Stimulated activated CD4-positive, alpha-beta T cell treated with anti-CD3 and anti-CD28 coated beads, Interleukin-15, amount 100 ng/mL, for 1 hour (primary cell): Measurements from ENCODE around the gene EDRF1.

Experiments used
- DNase-seq, 2 donors: peaks; one replicate each; pipeline ENCODE4 v3.0.0-alpha.2; 2020; ENCODE audit warnings: low read depth in 1 of 2, low spot score in 1 of 2

The EDRF1 gene

DNA sequence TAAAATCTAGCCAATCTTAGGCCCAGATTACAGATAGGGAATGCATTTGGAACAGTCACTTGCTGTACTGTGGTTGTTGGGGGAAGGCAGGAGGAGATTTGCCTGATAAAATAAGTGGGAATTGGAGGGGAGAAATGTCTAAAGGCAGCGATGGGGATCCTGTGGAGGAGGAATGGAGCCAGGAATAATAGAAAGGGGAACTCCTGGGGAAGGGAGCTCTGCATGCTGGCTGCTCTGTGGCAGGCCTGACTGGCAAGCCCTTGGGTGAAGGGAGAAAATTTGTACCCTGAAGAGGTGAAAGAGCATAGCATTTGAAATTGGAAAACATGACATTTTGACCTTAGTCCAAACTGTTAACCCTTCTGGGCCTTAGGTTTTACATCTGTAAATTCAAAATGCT is 42.5 kb downstream of the EDRF1 start:
- no peak for DNase-seq

DNA sequence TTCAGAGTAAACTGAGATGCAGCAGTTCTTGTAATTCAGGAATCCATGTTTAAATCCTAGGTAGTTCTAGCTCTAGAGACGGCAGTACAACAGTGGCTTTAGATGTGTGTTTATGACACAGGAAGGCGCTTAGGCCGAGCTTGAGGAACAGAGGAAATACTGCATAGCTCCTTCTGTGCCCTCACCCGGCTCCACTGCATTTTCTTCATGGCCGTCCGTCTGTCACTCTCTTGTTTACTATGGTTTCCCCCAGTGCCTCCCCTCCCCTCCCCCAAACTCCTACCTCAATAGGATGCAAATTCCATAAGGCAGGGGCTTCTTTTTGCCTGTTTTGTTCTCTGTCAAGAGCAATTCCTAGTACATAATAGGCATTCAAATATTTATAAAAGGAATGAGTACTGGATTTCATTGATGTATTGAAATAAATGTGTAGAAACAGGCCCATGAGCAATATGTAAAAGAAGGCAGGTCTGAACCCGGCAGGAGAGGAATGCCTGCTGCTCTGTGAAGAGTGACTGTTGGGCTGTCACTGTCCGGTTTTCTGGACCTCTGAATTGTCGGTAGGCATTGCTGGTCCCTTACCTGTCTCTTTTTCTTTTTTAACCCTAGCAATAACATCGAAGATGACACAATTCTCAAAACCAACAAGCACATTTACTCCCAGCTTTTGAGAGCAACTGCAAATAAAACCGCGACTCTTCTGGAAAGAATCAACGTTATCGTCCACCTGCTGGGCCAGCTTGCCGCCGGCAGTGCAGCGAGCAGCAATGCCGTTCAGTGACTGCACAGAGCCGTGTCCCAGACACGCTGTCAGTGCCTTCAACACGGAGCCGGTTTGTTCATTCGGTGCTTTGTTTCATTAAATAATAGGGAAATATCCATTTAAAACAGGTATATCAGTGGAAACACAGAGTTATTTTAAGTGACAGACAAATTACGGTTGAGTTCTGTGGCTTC is 43.5 kb downstream of the EDRF1 start:
- DNase-seq: no peak

DNA sequence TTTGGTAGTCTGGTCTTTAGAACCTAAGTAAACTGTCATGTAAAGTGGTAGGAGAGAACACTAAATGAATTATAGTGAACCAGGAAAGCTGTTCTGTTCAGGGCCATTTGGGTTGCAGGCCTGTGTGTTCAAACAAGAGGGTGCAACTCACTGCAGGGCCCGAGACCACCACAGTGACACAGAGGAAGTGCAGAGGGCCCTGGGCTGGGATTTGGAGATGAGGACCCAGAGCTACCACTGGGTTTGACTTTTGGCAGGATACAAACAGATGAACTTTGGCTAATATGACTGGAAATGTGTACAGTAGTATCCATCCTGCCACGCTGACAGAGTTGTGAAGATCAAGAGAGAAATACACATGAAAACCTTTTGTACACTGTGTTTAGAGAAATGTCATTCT is 46.3 kb downstream of the EDRF1 start:
- DNase-seq: no peak

DNA sequence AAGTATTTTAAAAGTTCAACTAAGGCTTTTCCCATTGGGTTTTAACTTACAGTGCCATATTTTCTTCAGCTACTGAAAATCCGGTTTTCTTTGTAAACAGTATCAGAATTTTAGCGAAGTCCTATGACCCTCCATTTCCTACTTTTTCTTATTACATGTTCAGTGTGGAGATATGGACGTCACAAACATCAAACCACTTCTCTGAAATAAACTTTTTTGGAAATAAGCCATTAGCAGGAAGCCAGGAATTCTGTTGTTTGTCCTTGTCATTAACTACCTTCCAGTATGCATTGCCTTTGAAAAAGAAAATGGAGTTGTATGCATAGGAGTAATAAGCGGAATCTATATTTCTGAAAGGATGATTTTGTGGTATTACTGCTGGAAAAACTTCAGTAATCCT is 47.0 kb downstream of the EDRF1 start:
- no peak for DNase-seq

DNA sequence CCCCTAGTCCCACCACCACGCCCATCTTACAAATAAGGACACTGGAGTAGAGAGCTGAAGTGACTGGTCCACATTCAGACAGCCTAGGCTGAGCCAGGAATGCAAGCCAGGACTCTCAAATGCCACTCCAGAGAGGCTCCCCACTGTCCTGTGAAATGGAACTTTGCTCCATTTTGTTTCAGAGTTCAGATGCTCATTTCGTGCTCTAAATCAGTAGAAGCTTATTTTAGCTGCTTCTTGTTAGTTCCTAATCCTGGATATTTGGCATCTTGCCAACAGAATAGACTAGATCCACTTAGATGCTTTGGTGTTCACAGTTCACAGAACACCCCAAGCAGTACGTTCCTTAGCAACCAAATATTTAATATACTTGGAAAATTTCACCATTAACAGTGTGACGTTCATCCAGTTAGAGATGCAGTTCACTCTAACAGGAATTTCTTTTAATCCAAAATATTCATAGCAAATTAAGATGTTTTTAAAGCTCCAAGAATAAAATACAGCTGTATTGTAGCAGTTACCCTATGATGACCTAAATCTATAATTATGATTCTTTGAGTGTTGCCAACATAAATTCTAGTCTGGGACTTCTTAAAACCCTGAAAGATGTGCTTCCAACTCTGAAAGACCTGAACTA is 48.8 kb downstream of the EDRF1 start:
- DNase-seq: no peak

DNA sequence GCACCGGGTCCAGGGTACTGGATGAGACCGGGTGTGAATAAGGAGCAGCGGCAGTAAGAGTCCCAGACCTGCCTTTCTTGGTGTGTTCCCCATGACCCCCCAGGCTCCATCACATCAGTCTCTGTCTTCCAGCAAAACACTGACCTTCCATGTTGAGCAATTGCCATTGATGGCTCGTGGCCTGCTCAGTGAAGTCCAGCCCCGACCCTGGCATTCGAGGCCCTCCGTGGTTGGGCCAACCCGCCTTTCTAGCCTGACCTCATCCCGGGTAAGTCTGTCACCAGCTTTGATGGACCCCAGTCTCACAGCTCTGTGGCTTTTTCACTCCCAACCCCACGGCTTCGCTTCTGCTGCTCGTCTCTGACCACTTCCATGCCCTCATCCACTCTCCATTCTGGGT is 49.7 kb downstream of the EDRF1 start:
- DNase-seq: no peak

DNA sequence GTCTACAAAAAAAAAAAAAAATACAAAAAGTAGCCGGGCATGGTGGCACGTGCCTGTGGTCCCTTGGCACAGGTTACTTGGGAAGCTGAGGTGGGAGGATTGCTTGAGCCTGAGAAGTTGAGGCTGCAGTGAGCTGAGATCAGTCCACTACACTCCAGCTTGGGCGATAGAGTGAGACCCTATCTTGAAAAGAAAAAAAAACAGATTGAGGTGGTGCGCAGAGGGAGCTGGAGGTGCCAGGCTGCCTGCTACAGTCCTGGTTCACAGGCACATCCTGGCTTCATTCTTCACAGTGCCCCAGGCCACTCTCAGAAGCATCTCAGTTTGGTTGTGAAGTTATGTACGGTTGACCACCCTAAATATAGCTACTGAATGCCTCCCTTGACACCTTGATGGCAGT is 51.3 kb downstream of the EDRF1 start:
- DNase-seq: no peak

DNA sequence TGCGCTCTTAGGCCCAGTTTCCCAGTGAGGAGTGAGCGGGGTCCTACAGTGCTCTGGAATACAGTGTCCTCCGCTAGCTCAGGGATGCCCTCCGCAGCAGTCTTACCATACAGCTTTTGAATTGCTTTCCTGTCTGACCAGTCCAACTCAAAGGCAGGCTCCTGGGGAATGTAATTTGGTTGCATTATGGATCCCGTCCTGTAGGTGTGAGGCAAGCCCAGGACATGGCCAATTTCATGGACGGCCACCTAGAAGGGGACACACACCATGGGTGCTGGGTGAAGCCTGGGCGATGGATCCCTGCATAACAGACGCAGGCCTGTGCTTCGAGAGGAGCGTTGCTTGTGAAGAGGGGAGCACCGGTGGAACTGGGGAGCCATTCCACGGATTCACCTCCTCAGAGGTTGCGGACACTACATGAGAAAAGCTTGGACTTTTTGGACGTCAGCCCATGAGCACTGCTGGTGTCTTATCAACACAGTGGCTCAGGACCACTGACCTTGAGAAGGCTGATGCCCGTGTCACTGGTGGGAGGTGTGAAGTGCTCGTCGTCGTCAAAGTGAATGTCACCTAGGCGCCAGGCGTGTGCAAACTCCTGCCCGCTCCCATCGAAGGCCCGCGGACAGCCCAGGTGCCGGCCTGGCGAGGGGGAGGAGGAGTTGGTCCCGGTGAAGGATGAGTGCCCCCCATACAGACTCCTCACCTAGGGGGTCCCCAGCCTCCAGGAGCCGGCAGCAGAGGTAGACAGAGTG is 52.8 kb downstream of the EDRF1 start:
- DNase-seq: no peak

DNA sequence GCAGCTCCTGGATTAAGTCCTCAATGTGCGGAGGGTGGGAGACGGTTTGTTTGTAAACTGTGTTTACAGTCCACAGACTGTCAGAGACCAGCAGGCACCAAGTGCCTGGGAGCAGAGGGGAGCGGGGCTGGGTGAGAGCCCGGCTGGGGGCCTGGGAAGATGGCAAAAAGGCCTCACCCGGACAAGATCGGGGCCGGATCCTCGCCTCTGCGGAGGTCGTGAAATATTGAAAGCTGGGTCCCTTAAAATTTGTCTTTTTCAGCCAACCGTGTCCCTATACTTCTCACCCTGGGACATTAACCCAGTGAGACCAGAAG is 53.3 kb downstream of the EDRF1 start:
- no peak for DNase-seq

DNA sequence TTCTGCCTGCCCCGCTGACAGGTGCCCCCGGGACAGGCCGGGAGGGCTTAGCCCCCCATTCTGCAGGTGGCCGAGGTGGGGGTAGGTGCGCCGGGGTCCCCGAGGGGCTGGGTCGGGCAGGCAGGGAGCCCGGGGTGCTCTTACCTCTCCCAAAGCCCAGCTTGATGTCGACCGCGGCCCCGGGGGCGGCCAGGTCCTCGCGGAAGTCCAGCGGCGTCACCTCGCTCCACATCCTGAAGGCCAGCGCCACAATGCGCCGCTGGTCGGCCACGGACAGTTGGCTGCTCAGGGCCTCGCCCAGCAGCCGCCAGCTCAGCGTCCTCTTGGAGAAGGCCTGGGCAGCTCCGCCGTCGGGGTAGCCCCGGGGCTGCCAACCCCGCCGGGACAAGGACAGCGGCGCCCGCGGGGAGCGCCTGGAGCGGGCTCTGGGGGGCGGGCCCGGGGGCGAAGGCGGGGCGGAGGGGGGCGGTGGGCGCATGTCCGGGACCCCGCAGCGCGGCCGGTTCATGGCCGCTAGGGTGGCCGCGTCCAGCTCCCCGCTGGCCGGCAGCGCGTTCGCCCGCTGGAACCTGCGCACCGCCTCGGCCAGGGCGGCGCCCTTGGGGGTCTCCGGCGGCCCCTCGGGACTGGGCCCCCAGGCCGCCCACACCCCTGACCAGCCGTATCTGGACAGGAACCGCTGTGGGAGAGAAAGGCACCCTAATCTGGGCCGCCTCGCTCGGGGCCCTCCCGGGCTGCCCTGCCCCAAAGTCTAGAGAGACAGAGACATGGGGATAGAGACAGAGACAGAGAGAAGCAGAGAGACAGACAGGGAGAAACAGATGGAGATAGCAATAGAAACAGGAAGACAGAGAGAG is 54.4 kb downstream of the EDRF1 start:
- no peak for DNase-seq

DNA sequence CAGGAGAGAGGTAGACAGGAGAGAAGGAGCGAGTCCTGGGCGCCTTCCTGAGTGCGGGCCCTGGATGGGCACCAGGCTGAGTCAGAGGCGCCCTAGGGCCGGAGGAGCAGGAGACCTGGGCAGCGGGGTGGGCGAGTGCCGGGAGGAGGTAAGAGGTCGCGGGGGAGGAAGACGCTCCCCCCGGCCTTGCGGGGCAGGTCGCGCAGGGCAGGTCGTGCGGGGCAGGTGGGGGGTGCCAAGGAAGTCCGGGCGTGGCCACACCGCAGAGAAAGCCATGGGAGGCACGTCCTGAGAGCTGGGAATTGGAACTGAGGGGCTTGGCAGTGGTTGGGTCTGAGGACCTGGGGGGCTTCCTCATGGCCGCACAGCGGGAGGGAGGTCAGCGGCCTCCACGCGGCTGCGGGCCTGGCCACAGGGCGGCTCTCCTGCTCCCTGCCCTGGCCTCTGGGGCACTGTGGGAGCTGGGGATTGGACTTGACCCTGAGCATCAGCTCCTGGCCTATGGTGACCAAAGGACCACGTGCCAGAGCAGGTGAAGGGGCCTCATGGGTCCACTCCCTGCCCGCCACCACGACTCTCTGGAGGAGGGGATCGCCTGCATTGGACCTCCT is 55.2 kb downstream of the EDRF1 start:
- no peak for DNase-seq

DNA sequence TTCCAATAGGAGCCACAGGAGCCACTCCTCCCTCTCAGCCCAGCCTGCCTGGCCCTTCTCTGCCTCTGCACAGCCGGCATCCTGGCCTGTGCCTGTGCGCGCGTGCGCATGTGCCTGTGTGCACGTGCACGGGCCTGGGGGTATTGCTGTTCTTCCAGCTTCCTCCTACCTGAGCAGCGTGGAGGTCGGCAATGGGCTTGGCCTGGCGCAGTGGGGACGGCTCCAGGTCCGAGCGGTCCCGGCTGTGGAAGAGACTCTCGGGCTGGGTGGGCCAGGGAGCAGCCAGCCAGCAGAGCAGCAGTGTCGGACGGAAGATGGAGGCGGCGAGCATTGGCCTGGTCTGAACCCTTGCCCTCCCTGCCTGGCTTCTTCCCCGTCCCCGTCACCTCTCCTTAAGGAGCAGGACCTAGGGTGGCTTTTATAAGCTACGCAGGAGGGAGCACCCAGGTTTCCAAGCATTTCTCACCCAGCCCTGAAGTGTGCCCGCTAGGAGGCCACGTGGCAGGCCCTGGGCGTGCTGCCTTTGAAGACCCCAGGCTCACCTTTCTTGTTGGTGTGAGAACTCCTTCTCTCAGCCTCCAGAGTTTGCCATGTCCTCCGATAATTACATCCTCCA is 56.1 kb downstream of the EDRF1 start, which contains the start of gene MMP21:
TSS of gene MMP21 (minus strand) at position 331 of the 616 bp plus-strand sequence. CDS start at position 331, 0 bp downstream.
- DNase-seq: no peak

DNA sequence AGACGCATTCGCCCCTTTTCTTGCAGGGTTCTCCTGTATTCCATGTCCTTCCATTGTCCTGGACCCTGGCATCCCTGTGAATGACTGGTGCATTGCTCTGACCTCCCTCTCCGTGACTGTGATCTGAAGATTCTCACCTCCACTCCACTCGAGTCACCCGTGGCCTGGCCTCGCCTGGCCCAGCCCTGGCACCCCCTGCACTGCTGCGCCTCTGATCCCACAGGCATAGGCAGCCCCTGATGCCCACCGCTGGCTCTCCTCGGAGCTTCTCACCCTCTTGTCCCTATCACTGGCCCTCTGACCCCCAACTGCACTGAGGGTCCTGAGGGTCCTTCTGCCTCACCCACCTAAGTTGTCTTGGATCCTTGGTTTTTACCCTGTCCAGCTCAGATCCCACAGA is 58.3 kb downstream of the EDRF1 start:
- no peak for DNase-seq

DNA sequence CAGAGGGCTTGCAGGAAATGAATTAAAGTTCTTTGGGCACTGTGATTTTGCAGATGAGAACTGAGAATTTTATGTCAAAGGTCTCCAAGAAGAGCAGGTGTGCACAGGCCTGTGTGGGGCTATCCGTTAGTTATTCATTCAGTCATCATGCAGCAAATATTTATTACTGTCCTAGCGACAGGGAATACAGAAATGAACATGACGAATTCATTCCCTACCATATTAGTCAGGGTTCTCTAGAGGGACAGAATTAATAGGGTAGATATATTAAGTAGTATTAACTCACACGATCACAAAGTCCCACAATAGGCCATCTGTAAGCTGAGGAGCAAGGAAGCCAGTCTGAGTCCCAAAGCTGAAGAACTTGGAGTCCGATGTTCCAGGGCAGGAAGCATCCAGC is 59.0 kb downstream of the EDRF1 start:
- no peak for DNase-seq

DNA sequence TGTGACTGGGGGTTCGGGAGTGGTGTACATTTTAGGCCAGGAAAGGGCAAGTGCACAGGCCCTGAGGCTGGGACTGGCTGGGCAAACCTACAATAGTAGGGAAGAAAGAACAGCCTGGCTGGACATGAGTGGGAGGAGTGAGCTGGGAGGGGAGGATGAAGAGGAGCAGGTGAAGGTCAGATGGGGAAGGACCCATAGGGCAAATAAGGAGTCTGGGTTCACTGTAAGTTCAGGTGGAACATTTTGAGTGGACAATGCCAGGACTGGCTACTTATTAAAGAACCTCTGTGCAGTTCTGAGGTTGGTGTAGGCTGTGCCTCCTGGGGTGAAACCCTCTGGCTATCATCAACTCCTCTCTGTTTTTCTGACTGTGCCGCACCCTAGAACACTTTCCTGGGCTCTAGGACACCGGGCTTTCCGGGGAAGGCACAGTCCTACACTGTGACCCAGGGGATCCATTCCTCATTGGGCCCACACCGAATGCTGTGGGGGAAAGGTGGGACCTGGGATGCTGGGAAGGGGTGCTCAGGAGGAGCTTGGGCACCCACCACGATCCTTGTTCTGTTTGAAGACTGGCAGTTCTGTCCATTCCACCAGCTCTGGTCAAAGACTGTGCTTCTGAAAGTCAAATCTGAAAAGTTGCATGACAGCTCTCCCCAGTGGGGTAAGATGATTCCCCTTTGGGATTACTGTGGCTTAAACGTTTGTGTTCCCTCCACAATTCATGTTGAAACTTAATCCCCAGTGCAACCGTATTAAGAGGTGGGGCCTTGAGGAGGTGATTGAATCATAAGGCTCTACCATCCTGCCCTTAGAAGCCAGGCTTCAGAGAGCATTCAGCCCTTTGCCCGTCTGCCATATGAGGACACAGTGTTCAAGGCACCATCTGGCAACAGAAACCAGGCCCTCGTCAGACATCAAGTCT is 60.2 kb downstream of the EDRF1 start:
- no peak for DNase-seq

DNA sequence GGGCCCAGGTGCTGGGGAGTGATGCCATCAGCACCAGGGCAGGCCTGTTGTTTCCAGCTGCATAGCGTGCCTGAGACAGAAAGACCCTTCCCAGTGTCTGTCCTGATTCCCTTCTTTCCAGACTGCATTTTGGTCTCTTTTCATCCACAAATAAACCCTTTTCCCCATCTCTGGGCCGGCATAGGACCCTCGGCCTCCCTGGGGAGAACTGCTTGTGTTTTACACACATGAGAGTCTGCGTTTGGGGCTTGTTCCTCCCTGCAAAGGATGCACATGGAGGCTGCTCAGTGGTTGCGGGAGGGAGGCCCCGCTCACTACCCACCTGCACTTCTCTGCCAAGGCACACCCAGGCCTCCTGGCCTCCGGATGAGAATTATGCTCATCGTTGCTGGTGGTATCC is 61.9 kb downstream of the EDRF1 start:
- no peak for DNase-seq

DNA sequence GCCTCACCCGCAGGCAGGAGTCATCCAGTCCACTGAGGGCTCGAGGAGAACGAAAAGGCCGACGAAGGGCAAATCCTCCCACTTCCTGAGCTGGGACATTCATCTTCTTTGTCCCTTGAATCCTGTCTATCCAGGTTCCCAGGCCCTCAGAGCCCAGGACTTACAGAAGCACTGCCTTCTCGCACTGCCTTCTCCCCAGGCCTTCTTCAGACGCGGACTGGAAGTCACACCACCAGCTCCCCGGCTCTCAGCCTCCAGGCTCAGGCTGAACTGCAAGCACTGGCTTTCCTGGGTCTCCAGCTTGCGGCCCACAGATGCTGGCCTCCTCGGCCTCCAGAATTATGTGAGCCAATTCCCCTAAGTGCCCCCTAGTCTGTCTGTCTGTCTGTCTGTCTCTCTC is 62.5 kb downstream of the EDRF1 start:
- no peak for DNase-seq

DNA sequence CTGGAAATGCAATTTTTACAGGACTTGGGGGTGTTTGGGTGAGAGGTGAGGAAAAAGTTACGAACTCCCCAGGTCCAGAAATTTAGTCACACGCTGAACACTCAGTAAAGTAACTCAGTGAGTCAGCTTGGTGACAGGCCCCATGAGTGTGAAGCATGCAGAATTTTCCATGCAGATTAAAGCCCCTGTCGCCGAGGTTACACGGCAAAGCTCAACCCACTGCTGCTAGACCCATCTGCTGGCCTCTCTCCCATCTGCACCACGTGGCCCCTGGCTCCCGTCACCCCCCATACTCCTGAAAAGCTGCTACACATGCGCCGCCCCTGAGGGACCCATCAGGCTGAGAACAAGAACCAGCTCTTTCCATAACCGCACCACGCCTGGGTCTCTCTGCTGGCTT is 63.1 kb downstream of the EDRF1 start:
- DNase-seq: no peak

DNA sequence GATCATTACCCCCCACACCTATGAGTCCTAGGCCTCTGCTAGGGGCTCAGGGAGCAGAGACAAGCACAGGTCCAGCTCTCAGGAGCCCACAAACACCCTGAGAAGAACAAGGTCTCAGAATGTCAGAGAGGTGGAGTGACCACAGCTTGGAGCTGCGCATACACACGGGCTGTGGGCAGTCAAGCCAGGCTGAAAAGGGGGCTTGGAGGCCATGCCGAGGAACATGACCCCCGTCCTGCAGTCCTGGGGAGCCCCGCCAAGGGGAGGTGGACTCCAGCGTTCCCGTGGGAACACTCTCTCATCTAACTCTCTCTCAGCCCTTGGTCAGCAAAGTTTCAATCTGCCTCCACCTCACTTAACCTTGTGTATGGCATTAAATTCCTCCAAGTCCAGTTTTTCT is 63.9 kb downstream of the EDRF1 start:
- DNase-seq: no peak
